ENCODE measurements around the gene CREBL2.
"Not testable (repeated sequence)": the region's sequence is repeated elsewhere in the genome, so short reads cannot be mapped to it uniquely, and the experiment has no call there.

The CREBL2 gene

DNA sequence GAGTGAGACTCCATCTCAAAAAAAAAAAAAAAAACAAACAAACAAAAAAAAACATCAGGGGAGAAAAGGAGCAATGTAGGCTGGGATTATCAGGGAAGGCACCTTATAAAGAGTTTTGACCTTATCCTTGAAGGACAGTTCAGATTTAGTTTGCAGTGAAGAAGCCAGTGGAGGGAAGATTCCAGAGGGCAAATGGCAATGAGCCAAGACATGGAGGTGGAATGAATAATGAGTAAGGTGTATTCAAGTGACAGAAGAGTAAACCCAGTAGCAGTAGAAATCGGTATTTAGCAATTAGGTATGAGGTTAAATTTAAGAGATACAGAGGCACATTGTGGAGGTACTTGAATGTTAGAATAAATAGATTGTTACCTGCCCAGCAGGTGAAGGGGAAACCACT is 46.8 kb upstream of the CREBL2 start:
- Histone ChIP-seq H3K4me1 (ENCODE audit: insufficient read depth, poor library complexity, severe bottlenecking) (peaks cover 6% of the 10 kb centered on the region), H3K9me3 (ENCODE audit: severe bottlenecking) (no peaks in the 10 kb centered on the region), H3K4me3 (ENCODE audit: severe bottlenecking) (no peak overlapping the region), H3K27me3 (ENCODE audit: insufficient read depth, poor library complexity, severe bottlenecking) (no peaks in the 10 kb centered on the region), H3K36me3 (ENCODE audit: low read depth) (no peaks in the 10 kb centered on the region), H3K27ac (ENCODE audit: poor library complexity, severe bottlenecking) (no peak overlapping the region)
- no peak for DNase-seq (ENCODE audit: low spot score)
- no peak for ATAC-seq (ENCODE audit: low read depth)
- TF ChIP-seq, protein P1, sequence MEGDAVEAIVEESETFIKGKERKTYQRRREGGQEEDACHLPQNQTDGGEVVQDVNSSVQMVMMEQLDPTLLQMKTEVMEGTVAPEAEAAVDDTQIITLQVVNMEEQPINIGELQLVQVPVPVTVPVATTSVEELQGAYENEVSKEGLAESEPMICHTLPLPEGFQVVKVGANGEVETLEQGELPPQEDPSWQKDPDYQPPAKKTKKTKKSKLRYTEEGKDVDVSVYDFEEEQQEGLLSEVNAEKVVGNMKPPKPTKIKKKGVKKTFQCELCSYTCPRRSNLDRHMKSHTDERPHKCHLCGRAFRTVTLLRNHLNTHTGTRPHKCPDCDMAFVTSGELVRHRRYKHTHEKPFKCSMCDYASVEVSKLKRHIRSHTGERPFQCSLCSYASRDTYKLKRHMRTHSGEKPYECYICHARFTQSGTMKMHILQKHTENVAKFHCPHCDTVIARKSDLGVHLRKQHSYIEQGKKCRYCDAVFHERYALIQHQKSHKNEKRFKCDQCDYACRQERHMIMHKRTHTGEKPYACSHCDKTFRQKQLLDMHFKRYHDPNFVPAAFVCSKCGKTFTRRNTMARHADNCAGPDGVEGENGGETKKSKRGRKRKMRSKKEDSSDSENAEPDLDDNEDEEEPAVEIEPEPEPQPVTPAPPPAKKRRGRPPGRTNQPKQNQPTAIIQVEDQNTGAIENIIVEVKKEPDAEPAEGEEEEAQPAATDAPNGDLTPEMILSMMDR (IDR thresholded peaks at IDR 0.05; ENCODE audit: poor library complexity, severe bottlenecking), result no peak

- H3K27ac ChIP-seq (ENCODE audit: poor library complexity, severe bottlenecking); H3K9me3 ChIP-seq (ENCODE audit: severe bottlenecking); H3K27me3 ChIP-seq (ENCODE audit: insufficient read depth, poor library complexity, severe bottlenecking); DNase-seq (ENCODE audit: low spot score); H3K4me1 ChIP-seq (ENCODE audit: insufficient read depth, poor library complexity, severe bottlenecking); H3K4me3 ChIP-seq (ENCODE audit: severe bottlenecking); ATAC-seq (ENCODE audit: low read depth); H3K36me3 ChIP-seq (ENCODE audit: low read depth): not testable (repeated sequence)
Observed at GRCh38 chr12:12565971-12566370, 45.7 kb upstream of the CREBL2 start.

DNA sequence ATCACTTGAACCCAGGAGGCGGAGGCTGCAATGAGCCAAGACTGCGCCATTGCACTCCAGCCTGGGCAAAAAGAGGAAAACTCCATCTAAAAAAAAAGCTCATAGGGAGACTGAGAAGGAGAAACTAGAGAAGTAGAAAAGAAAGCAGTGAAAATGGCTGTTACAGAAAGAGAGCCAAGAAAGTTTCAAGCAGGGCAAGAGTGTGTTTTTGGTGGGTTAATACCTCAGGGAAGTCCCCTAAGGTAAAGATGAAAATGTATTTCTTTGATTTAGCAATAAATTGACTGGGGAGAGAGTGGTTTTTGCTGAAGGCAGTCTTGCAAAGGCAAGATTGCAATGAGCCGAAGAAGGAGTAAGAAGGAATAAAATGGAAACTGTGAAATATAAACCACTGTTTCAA is 39.0 kb upstream of the CREBL2 start:
- Histone ChIP-seq H3K27ac (ENCODE audit: poor library complexity, severe bottlenecking) (no peak overlapping the region), H3K4me1 (ENCODE audit: insufficient read depth, poor library complexity, severe bottlenecking) (no peaks in the 10 kb centered on the region), H3K9me3 (ENCODE audit: severe bottlenecking) (no peaks in the 10 kb centered on the region), H3K36me3 (ENCODE audit: low read depth) (no peaks in the 10 kb centered on the region), H3K27me3 (ENCODE audit: insufficient read depth, poor library complexity, severe bottlenecking) (no peaks in the 10 kb centered on the region), H3K4me3 (ENCODE audit: severe bottlenecking) (no peak overlapping the region)
- ATAC-seq (ENCODE audit: low read depth) (no peak), DNase-seq (ENCODE audit: low spot score) (no peak)
- TF ChIP-seq, protein P1 (IDR thresholded peaks at IDR 0.05; ENCODE audit: poor library complexity, severe bottlenecking), result no peak

GRCh38 chr12:12577786-12578185 is 33.9 kb upstream of the CREBL2 start:
- no peak overlapping the region for H3K4me3 ChIP-seq (ENCODE audit: severe bottlenecking)
- DNase-seq (ENCODE audit: low spot score) (no peak), ATAC-seq (ENCODE audit: low read depth) (no peak)
- H3K27me3 ChIP-seq (ENCODE audit: insufficient read depth, poor library complexity, severe bottlenecking), result no peaks in the 10 kb centered on the region
- H3K27ac ChIP-seq (ENCODE audit: poor library complexity, severe bottlenecking), result no peak overlapping the region
- no peaks in the 10 kb centered on the region for H3K4me1 ChIP-seq (ENCODE audit: insufficient read depth, poor library complexity, severe bottlenecking)
- no peaks in the 10 kb centered on the region for H3K36me3 ChIP-seq (ENCODE audit: low read depth)
- no peaks in the 10 kb centered on the region for H3K9me3 ChIP-seq (ENCODE audit: severe bottlenecking)
- TF ChIP-seq, protein P1 (IDR thresholded peaks at IDR 0.05; ENCODE audit: poor library complexity, severe bottlenecking), result no peak

DNA sequence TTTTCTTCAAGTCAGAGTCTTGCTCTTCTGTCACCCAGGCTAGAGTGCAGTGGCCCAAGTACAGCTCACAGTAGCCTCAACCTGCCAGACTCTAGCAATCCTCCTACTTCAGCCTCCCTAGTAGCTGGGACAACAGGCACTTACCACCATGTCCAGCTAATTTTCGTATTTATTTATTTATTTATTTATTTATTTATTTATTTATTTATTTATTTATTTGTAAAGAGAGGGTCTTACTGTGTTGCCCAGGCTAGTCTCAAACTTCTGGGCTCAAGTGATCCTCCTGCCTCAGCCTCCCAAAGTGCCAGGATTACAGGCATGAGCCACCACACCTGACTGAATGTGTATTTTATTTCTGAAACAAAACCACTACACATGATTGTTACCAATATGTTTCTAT is 31.0 kb upstream of the CREBL2 start:
- H3K27ac ChIP-seq (ENCODE audit: poor library complexity, severe bottlenecking); H3K4me1 ChIP-seq (ENCODE audit: insufficient read depth, poor library complexity, severe bottlenecking); ATAC-seq (ENCODE audit: low read depth): not testable (repeated sequence)

DNA sequence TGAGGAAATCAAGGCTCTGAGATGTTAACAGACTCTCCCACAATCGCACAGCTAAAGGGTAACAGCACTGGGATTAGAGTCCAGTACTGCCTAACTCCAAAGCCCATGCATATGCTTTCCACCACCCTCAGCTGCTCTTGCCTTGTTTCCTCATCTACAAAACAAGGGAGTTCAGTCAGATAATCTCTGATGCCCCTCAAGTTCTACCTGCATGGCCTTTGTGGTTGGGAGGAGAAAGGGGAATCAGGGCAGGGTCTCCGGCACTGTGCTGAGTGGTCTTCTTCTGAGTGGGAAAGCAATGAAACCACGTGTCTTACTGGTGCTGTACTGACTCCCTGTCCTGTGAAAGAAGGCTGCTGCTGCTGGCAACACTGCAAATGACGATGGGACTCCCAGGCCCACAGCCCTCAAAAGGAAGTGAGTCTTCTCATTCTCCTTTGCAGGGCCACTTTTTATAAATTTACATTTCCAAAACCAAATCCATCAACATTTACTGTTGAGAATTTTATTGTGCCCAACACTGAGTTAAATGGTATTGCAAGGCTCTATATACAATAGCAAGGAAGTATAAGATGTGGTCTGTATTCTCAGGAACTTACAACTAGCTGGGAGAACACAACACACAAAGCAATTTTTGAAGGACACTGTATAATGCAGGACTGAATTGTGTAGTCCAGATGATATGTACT is 29.3 kb upstream of the CREBL2 start:
- TF ChIP-seq, protein P1 (IDR thresholded peaks at IDR 0.05; ENCODE audit: poor library complexity, severe bottlenecking), result no peak
- Histone ChIP-seq H3K4me3 (ENCODE audit: severe bottlenecking) (no peak overlapping the region), H3K36me3 (ENCODE audit: low read depth) (no peaks in the 10 kb centered on the region), H3K9me3 (ENCODE audit: severe bottlenecking) (no peaks in the 10 kb centered on the region), H3K27ac (ENCODE audit: poor library complexity, severe bottlenecking) (no peak overlapping the region), H3K27me3 (ENCODE audit: insufficient read depth, poor library complexity, severe bottlenecking) (no peaks in the 10 kb centered on the region), H3K4me1 (ENCODE audit: insufficient read depth, poor library complexity, severe bottlenecking) (peaks cover 9% of the 10 kb centered on the region)
- DNase-seq (ENCODE audit: low spot score) (no peak), ATAC-seq (ENCODE audit: low read depth) (no peak)

More for the DNA sequence above, 31.0 kb upstream of the CREBL2 start:
- not testable (repeated sequence) for H3K9me3 ChIP-seq (ENCODE audit: severe bottlenecking); DNase-seq (ENCODE audit: low spot score); H3K27me3 ChIP-seq (ENCODE audit: insufficient read depth, poor library complexity, severe bottlenecking); H3K4me3 ChIP-seq (ENCODE audit: severe bottlenecking); H3K36me3 ChIP-seq (ENCODE audit: low read depth)
